Endothelial cell (in vitro differentiated cells): ENCODE results near the gene TRAK1. TPM values are rescaled to one million over a fixed set of nuclear protein-coding genes. Genes with fewer than 3 reads are reported as not detected.

Experiments used
- DNase-seq: peaks from one replicate; pipeline ENCODE4 v3.0.0; 2021; ENCODE audit warnings: low spot score
- H3K27ac Mint-ChIP-seq: one replicate; pipeline ENCODE4 v1.8.0; 2021; ENCODE audit warnings: mixed read lengths, inconsistent platforms; ENCODE audit not compliant: unreplicated experiment
- H3K27me3 Mint-ChIP-seq: one replicate; pipeline ENCODE4 v1.8.0; 2021; ENCODE audit warnings: mild to moderate bottlenecking, moderate library complexity, mixed read lengths, inconsistent platforms; ENCODE audit not compliant: unreplicated experiment
- H3K36me3 Mint-ChIP-seq: one replicate; pipeline ENCODE4 v1.8.0; 2021; ENCODE audit warnings: mild to moderate bottlenecking, low read depth, mixed read lengths, inconsistent platforms; ENCODE audit not compliant: unreplicated experiment
- H3K4me1 Mint-ChIP-seq: one replicate; pipeline ENCODE4 v1.8.0; 2021; ENCODE audit warnings: mild to moderate bottlenecking, mixed read lengths, inconsistent platforms; ENCODE audit not compliant: unreplicated experiment
- H3K4me3 Mint-ChIP-seq: one replicate; pipeline ENCODE4 v1.8.0; 2021; ENCODE audit warnings: mild to moderate bottlenecking, mixed read lengths, inconsistent platforms; ENCODE audit not compliant: unreplicated experiment
- H3K9me3 Mint-ChIP-seq: one replicate; pipeline ENCODE4 v1.8.0; 2021; ENCODE audit warnings: mixed read lengths, inconsistent platforms; ENCODE audit not compliant: unreplicated experiment
- CTCF ChIP-seq: fragments of 200-600 bp; sonication (generic); IDR thresholded peaks from one replicate; pipeline ENCODE4 v1.5.0; 2021; ENCODE audit warnings: antibody characterized with exemption; ENCODE audit not compliant: unreplicated experiment
- total RNA-seq: library from RNA; stranded (reverse); fragmentation: NEBNext Ultra II Directional; extraction: Animal tissue kit (Norgen Biotek cat#: 25700); gene quantifications from one replicate; pipeline ENCODE4 v1.2.1, GENCODE V29; 2021; ENCODE audit not compliant: unreplicated experiment

TRAK1 gene
- total RNA-seq, 1 donor from 2014 or later = 48.2 TPM

GRCh38 chr3:42267878-42268277 is 176.7 kb downstream of the TRAK1 start:
- TF ChIP-seq CTCF = no peak
- no peak overlapping the region for H3K4me3 Mint-ChIP-seq
- H3K27ac Mint-ChIP-seq = no peak overlapping the region
- peaks cover 4% of the 10 kb centered on the region for H3K36me3 Mint-ChIP-seq
- H3K4me1 Mint-ChIP-seq = no peaks in the 10 kb centered on the region
- H3K27me3 Mint-ChIP-seq = peaks cover 12% of the 10 kb centered on the region
- no peak for DNase-seq
- no peaks in the 10 kb centered on the region for H3K9me3 Mint-ChIP-seq

GRCh38 chr3:42269647-42270046 is 178.5 kb downstream of the TRAK1 start:
- H3K9me3 Mint-ChIP-seq = no peaks in the 10 kb centered on the region
- H3K27me3 Mint-ChIP-seq = peaks cover 8% of the 10 kb centered on the region
- H3K4me3 Mint-ChIP-seq = no peak overlapping the region

GRCh38 chr3:42270561-42270960 is 179.4 kb downstream of the TRAK1 start:
- Mint-ChIP-seq H3K36me3 (peaks cover 4% of the 10 kb centered on the region), H3K27me3 (peaks cover 7% of the 10 kb centered on the region), H3K4me1 (no peaks in the 10 kb centered on the region), H3K27ac (no peak overlapping the region), H3K9me3 (no peaks in the 10 kb centered on the region), H3K4me3 (no peak overlapping the region)
- no peak for DNase-seq
- TF ChIP-seq CTCF = no peak

More at GRCh38 chr3:42269647-42270046, 178.5 kb downstream of the TRAK1 start:
- H3K27ac Mint-ChIP-seq = no peak overlapping the region
- no peak for TF ChIP-seq CTCF
- H3K36me3 Mint-ChIP-seq = peaks cover 4% of the 10 kb centered on the region
- H3K4me1 Mint-ChIP-seq = no peaks in the 10 kb centered on the region
- no peak for DNase-seq

DNA sequence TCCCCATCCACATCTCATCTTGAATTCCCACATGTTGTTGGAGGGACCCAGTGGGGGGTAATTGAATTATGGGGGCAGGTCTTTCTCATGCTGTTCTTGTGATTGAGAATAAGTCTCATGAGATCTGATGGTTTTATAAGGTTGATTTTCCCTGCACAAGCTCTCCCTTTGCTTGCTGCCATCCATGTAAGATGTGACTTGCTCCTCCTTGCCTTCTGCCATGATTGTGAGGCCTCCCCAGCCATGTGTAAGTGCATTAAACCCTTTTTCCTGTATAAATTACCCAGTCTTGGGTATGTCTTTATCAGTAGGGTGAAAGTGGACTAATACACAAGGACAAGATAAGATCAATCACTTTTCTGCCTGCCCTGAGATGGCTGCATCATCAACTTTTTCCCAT is 180.6 kb downstream of the TRAK1 start:
- DNase-seq = no peak
- Mint-ChIP-seq H3K27me3 (peaks cover 7% of the 10 kb centered on the region), H3K27ac (no peak overlapping the region), H3K9me3 (no peaks in the 10 kb centered on the region), H3K4me1 (no peaks in the 10 kb centered on the region), H3K4me3 (no peak overlapping the region), H3K36me3 (peaks cover 4% of the 10 kb centered on the region)
- TF ChIP-seq CTCF = no peak

- Mint-ChIP-seq H3K4me1 (no peaks in the 10 kb centered on the region), H3K36me3 (peaks cover 7% of the 10 kb centered on the region), H3K4me3 (no peak overlapping the region), H3K27me3 (peaks cover 2% of the 10 kb centered on the region), H3K27ac (no peak overlapping the region), H3K9me3 (no peaks in the 10 kb centered on the region)
- no peak for TF ChIP-seq CTCF
- no peak for DNase-seq
These were observed 182.2 kb downstream of the TRAK1 start for GRCh38 chr3:42273361-42273760.
